Panc1 (cell line): ENCODE data around the gene PHF1. TPM values are rescaled to one million over a fixed set of nuclear protein-coding genes. Genes with fewer than 3 reads are reported as not detected.

Experiments
- ATAC-seq: fragments of 200-7000 bp; cut with Tn5 transposase; 2 replicates; pipeline ENCODE4 v1.9.1; 2020; ENCODE audit warnings: mild to moderate bottlenecking, moderate library complexity
- BruUV-seq: library from RNA; stranded (reverse); fragments of 400-500 nt; replicated peaks from 2 replicates; lab custom pipeline; 2021; lab: Mats Ljungman, UMichigan
- CTCF ChIA-PET: fragments of 300-600 bp; sonication (Branson Sonifier 250); formaldehyde crosslinking; loops from one replicate; lab custom pipeline; 2022; ENCODE audit warnings: antibody characterized with exemption; lab: Charles Lee
- POLR2A ChIA-PET: fragments of 300-600 bp; sonication (Branson Sonifier 250); formaldehyde crosslinking; loops from one replicate; lab custom pipeline; 2022; ENCODE audit warnings: antibody characterized with exemption; lab: Charles Lee
- DNase-seq: peaks from one replicate; pipeline ENCODE4 v3.0.0-alpha.2; 2010; ENCODE audit warnings: low read depth, low spot score
- H3K27ac ChIP-seq: 2 replicates; pipeline ENCODE4 v1.5.1; 2011; ENCODE audit warnings: mild to moderate bottlenecking, low read length, inconsistent platforms
- H3K27me3 ChIP-seq: fragments of 200-500 bp; sonication (Bioruptor generic); 2 replicates; pipeline ENCODE4 v1.6.0; 2014; ENCODE audit warnings: low read length, inconsistent platforms; ENCODE audit not compliant: control insufficient read depth, insufficient read depth
- H3K36me3 ChIP-seq: fragments of 200-500 bp; sonication (Bioruptor generic); 2 replicates; pipeline ENCODE4 v1.5.1; 2014; ENCODE audit warnings: inconsistent platforms, mild to moderate bottlenecking, low read length, moderate library complexity; ENCODE audit not compliant: control insufficient read depth, insufficient read depth
- H3K4me1 ChIP-seq: 2 replicates; pipeline ENCODE4 v1.5.1; 2011; ENCODE audit warnings: inconsistent platforms, mild to moderate bottlenecking, low read length, moderate library complexity; ENCODE audit not compliant: control insufficient read depth, insufficient read depth
- H3K4me3 ChIP-seq, 2 experiments: 2 replicates each; pipeline ENCODE4 v1.5.1; 2011 to 2012; ENCODE audit warnings: low read depth in 2 of 2, low read length in 2 of 2, mild to moderate bottlenecking in 2 of 2, inconsistent platforms in 1 of 2, moderate library complexity in 1 of 2
- H3K9me3 ChIP-seq: fragments of 200-500 bp; sonication (Bioruptor generic); 2 replicates; pipeline ENCODE4 v1.5.1; 2014; ENCODE audit warnings: low read depth, mild to moderate bottlenecking, inconsistent platforms, low read length, moderate library complexity; ENCODE audit not compliant: control insufficient read depth, insufficient read depth
- CTCF ChIP-seq: fragments of 450-650 bp; IDR thresholded peaks from 2 replicates; pipeline ENCODE4 v1.5.1; 2017; ENCODE audit warnings: mild to moderate bottlenecking
- POLR2AphosphoS5 ChIP-seq: IDR thresholded peaks from 2 replicates; pipeline ENCODE4 v1.6.1; 2012; ENCODE audit warnings: mild to moderate bottlenecking, low read depth, low read length, moderate library complexity
- REST ChIP-seq, 2 experiments: IDR thresholded peaks; 2 replicates each; pipeline ENCODE4 v1.6.1; 2011 to 2012; ENCODE audit warnings: low read depth in 2 of 2, control low read depth in 1 of 2, low read length in 1 of 2, mild to moderate bottlenecking in 1 of 2, moderate library complexity in 1 of 2; ENCODE audit not compliant: insufficient read depth in 1 of 2
- SIN3A ChIP-seq: IDR thresholded peaks from 2 replicates; pipeline ENCODE4 v1.6.1; 2012; ENCODE audit warnings: low read depth, mild to moderate bottlenecking, low read length, moderate library complexity, borderline replicate concordance; ENCODE audit not compliant: insufficient read depth
- TCF7L2 ChIP-seq: IDR thresholded peaks from 2 replicates; pipeline ENCODE4 v1.6.1; 2011; ENCODE audit warnings: mild to moderate bottlenecking, low read depth, low read length, inconsistent platforms
- in situ Hi-C: cut with HindIII; loops from 2 replicates; pipeline ENCODE4 v1.10.0; 2016; ENCODE audit warnings: low sequenced_read_pairs, low pct_unique_long_range_greater_than_20kb
- intact Hi-C: fragments of 100-400 bp; cut with micrococcal nuclease; formaldehyde crosslinking; loops from one replicate; pipeline ENCODE4 v1.10.0; 2022; ENCODE audit not compliant: unreplicated experiment
- total RNA-seq: library from RNA; stranded (reverse); gene quantifications from one replicate; pipeline ENCODE4 v1.2.1, GENCODE V29; 2021; ENCODE audit not compliant: unreplicated experiment

PHF1 gene
- total RNA-seq, 1 experiment from 2014 or later, result 51.6 TPM

- in situ Hi-C loops, result no loop called here
Observed at GRCh38 chr6:33417903-33418689, 7.3 kb downstream of the PHF1 start, which contains the start of gene CUTA. Gene CUTA (minus strand): TSS chr6:33418107. CDS start chr6:33418000, 107 bp downstream.

More at GRCh38 chr6:33417903-33418689, 7.3 kb downstream of the PHF1 start, which contains the start of gene CUTA:
- BruUV-seq, result no TSS peak
- Histone ChIP-seq H3K27me3 (no peaks in the 10 kb centered on the region), H3K27ac (peak within 1 kb of the TSS; percentile 99), H3K36me3 (peaks cover 2% of the 10 kb centered on the region), H3K4me3 (peak within 1 kb of the TSS; percentile 86), H3K9me3 (no peaks in the 10 kb centered on the region), H3K4me1 (peaks cover 45% of the 10 kb centered on the region)
- ChIA-PET CTCF (interaction anchor here (0.6 to 1.0 kb wide), 2 partner anchors 8 to 50 kb away, joined by 3 to 11 read pairs; no protein-coding TSS in a partner anchor), POLR2A (no interaction called here)
- TF ChIP-seq REST (IDR thresholded peaks at IDR 0.05; ENCODE audit: insufficient read depth in 1 of 2, low read depth in 2 of 2, low read length in 1 of 2) (no peak), TCF7L2 (peak; percentile 86), SIN3A (peak; percentile 68; the same call in 1 of the 2 replicates), CTCF (peak; percentile 72), POLR2AphosphoS5 (peak; percentile 37; the same call in 1 of the 2 replicates)
- ATAC-seq, result peak; percentile 92
- peak; percentile 98 for DNase-seq
- intact Hi-C loops, result no loop called here
